Lung (tissue), 12 donors: ENCODE results near the gene WSB2. TPM values are rescaled to one million over a fixed set of nuclear protein-coding genes. Genes with fewer than 3 reads are reported as not detected.

ENCODE experiments used
- ATAC-seq: fragments of 200-7000 bp; cut with Tn5 transposase; one replicate; pipeline ENCODE4 v1.9.1; 2020; ENCODE audit warnings: moderate number of reproducible peaks; ENCODE audit not compliant: insufficient read depth, low FRiP score
- DNase-seq, 3 donors: peaks; one replicate each; pipeline ENCODE4 v3.0.0-alpha.2; 2013 to 2017
- H3K27ac ChIP-seq, 2 donors: one replicate each; pipeline ENCODE4 v1.5.1; 2013; ENCODE audit warnings: mild to moderate bottlenecking in 2 of 2, moderate library complexity in 2 of 2, control low read depth in 1 of 2, inconsistent platforms in 1 of 2, low read depth in 1 of 2, low read length in 1 of 2
- H3K27me3 ChIP-seq, 3 donors: one replicate each; pipeline ENCODE4 v1.5.1; 2013; ENCODE audit warnings: low read length in 2 of 3; ENCODE audit not compliant: control insufficient read depth in 3 of 3, insufficient read depth in 3 of 3
- H3K36me3 ChIP-seq, 4 donors: one replicate each; pipeline ENCODE4 v1.5.1; 2013; ENCODE audit warnings: low read length in 4 of 4, mild to moderate bottlenecking in 1 of 4, moderate library complexity in 1 of 4; ENCODE audit not compliant: control insufficient read depth in 4 of 4, insufficient read depth in 4 of 4
- H3K4me1 ChIP-seq, 5 donors: one replicate each; pipeline ENCODE4 v1.5.1; 2013; ENCODE audit warnings: low read length in 5 of 5, mild to moderate bottlenecking in 2 of 5, moderate library complexity in 1 of 5; ENCODE audit not compliant: control insufficient read depth in 5 of 5, insufficient read depth in 5 of 5
- H3K4me3 ChIP-seq: one replicate; pipeline ENCODE4 v1.5.1; 2013; ENCODE audit warnings: mild to moderate bottlenecking, control low read depth, moderate library complexity
- H3K9ac ChIP-seq, 2 donors: one replicate each; pipeline ENCODE4 v1.5.1; 2013; ENCODE audit warnings: low read length in 2 of 2, control low read depth in 1 of 2; ENCODE audit not compliant: insufficient read depth in 1 of 2
- H3K9me3 ChIP-seq, 4 donors: one replicate each; pipeline ENCODE4 v1.5.1; 2013; ENCODE audit warnings: low read length in 3 of 4, mild to moderate bottlenecking in 1 of 4, moderate library complexity in 1 of 4; ENCODE audit not compliant: control insufficient read depth in 4 of 4, insufficient read depth in 3 of 4
- WGBS, 2 donors: extraction: QIAGEN DNeasy Blood & Tissue Kit; methylation state at CpG; one replicate each; pipeline ENCODE4 v1.1.7; 2013; 5-methylcytosine and 5-hydroxymethylcytosine counted together
- polyA plus RNA-seq, 2 donors: library from polyadenylated mRNA; stranded (reverse); fragments of 200-250 nt; gene quantifications; one replicate each; pipeline ENCODE4 v1.2.1, GENCODE V29; 2013
- total RNA-seq, 2 donors: library from RNA; depleted of rRNA in 1 of 2; stranded (reverse); fragments of >200 nt in 1 of 2; gene quantifications; one replicate each; pipeline ENCODE4 v1.2.1, GENCODE V29; 2014 to 2021
- TF ChIP-seq, protein P1 (sequence below): IDR thresholded peaks from 2 replicates; pipeline ENCODE4 v1.5.1; 2012; ENCODE audit warnings: mild to moderate bottlenecking; ENCODE audit errors: control extremely low read depth, extremely low read depth
- donor health status: control.
- donor health status: control.
- donor health status: Bipolar disorder and iron deficiency.
- donor health status: healthy.
- donor health status: DM: yes; HTN: yes; CAD: no.

Gene WSB2
- total and polyA plus RNA-seq, 4 donors: 46.0 to 99.1 (median 53.2) TPM

- no peaks in the 10 kb centered on the region for H3K4me1 ChIP-seq
- H3K36me3 ChIP-seq: peaks cover 37 to 68% (median 52%) of the 10 kb centered on the region in 4 donors
- ATAC-seq (no peak), DNase-seq (no peak)
- H3K27ac ChIP-seq: no peak overlapping the region
- TF ChIP-seq, protein P1, sequence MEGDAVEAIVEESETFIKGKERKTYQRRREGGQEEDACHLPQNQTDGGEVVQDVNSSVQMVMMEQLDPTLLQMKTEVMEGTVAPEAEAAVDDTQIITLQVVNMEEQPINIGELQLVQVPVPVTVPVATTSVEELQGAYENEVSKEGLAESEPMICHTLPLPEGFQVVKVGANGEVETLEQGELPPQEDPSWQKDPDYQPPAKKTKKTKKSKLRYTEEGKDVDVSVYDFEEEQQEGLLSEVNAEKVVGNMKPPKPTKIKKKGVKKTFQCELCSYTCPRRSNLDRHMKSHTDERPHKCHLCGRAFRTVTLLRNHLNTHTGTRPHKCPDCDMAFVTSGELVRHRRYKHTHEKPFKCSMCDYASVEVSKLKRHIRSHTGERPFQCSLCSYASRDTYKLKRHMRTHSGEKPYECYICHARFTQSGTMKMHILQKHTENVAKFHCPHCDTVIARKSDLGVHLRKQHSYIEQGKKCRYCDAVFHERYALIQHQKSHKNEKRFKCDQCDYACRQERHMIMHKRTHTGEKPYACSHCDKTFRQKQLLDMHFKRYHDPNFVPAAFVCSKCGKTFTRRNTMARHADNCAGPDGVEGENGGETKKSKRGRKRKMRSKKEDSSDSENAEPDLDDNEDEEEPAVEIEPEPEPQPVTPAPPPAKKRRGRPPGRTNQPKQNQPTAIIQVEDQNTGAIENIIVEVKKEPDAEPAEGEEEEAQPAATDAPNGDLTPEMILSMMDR: no peak
- WGBS, 2 donors: 94% methylated on average over 11 of the region's 11 CpGs
- H3K27me3 ChIP-seq: no peaks in the 10 kb centered on the region
- H3K9ac ChIP-seq: no peak overlapping the region
- no peaks in the 10 kb centered on the region for H3K9me3 ChIP-seq
- H3K4me3 ChIP-seq: no peak overlapping the region
These were observed 24.1 kb downstream of the WSB2 start for GRCh38 chr12:118036672-118037411.

- Histone ChIP-seq H3K9ac (no peak overlapping the region), H3K27ac (no peak overlapping the region), H3K4me1 (no peaks in the 10 kb centered on the region), H3K9me3 (no peaks in the 10 kb centered on the region), H3K4me3 (no peak overlapping the region), H3K27me3 (no peaks in the 10 kb centered on the region), H3K36me3 (peaks cover 33 to 63% (median 50%) of the 10 kb centered on the region in 4 donors)
- DNase-seq (peak in 1 of 3 donors; percentile 10), ATAC-seq (no peak)
- TF ChIP-seq, protein P1: no peak
- 83 to 91% methylated on average over 9 of the region's 9 CpGs for WGBS, 2 donors
These were observed 25.6 kb downstream of the WSB2 start for GRCh38 chr12:118035190-118036041.

DNA sequence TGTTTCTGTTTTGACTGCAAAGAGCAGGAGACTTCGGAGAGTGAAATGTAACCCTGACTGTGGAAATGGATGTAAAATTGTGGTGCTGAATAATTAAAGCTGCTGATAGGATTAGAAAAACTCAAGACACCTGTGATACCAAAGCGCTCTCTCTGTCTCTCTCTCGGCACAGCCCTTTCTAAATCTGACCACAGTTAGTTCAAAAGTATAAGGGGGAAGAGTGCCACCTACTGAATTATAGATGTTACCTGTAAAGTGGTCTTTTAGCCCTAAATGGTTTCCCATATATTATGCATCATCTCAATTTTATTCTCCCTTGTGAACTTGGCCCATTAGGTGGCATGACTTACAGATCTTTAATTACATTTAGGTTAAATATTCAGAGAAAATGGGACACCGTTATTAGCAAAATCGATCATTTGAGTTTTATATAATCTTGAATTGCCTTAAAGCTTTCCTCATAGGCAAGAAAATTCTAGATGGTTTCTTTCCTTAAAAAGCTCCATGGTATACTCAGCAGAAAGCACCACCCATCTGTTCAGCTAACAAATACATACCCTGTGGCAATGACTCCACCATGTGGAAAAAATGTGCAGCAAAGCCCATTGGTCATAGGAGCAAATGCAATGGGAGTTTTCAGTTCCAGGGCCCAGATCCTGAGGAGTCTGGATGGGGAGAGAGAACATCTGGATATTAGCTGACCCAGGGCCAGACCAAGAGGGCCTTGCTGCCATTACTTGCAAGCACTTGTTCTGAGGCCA is 26.4 kb downstream of the WSB2 start:
- Histone ChIP-seq H3K9ac (no peak overlapping the region), H3K4me1 (no peaks in the 10 kb centered on the region), H3K4me3 (no peak overlapping the region), H3K36me3 (peaks cover 39 to 60% (median 50%) of the 10 kb centered on the region in 4 donors), H3K27me3 (no peaks in the 10 kb centered on the region), H3K27ac (no peak overlapping the region), H3K9me3 (no peaks in the 10 kb centered on the region)
- 91 to 94% methylated on average over 5 of the region's 5 CpGs for WGBS, 2 donors
- ATAC-seq: no peak
- peak; percentile 33 to 66 (median 64) for DNase-seq
- TF ChIP-seq, protein P1: no peak
